ENCODE measurements around the gene WNT3.

WNT3 gene

GRCh38 chr17:46792071-46792470 lies 26.4 kb downstream of the WNT3 start:
- Histone ChIP-seq H3K27ac (ENCODE audit: low read depth, low read length) (no peak overlapping the region), H3K4me3 (ENCODE audit: low read depth in 1 of 2, low read length in 2 of 2) (no peak overlapping the region), H3K9me3 (ENCODE audit: low read length) (no peaks in the 10 kb centered on the region), H3K9ac (ENCODE audit: low read length) (no peak overlapping the region), H3K4me1 (ENCODE audit: insufficient read depth, low read length) (no peaks in the 10 kb centered on the region), H3K27me3 (ENCODE audit: control insufficient read depth in 1 of 2, insufficient read depth in 2 of 2, low read length in 2 of 2) (peaks cover 0 to 7% of the 10 kb centered on the region in 2 donors), H3K36me3 (ENCODE audit: insufficient read depth, low read length) (no peaks in the 10 kb centered on the region)

GRCh38 chr17:46791531-46791930 lies 27.0 kb downstream of the WNT3 start:
- no peaks in the 10 kb centered on the region for H3K4me1 ChIP-seq (ENCODE audit: insufficient read depth, low read length)
- no peaks in the 10 kb centered on the region for H3K36me3 ChIP-seq (ENCODE audit: insufficient read depth, low read length)
- no peak overlapping the region for H3K9ac ChIP-seq (ENCODE audit: low read length)
- no peaks in the 10 kb centered on the region for H3K9me3 ChIP-seq (ENCODE audit: low read length)
- H3K27me3 ChIP-seq (ENCODE audit: control insufficient read depth in 1 of 2, insufficient read depth in 2 of 2, low read length in 2 of 2), result peaks cover 0 to 7% of the 10 kb centered on the region in 2 donors
- H3K27ac ChIP-seq (ENCODE audit: low read depth, low read length), result no peak overlapping the region
- H3K4me3 ChIP-seq (ENCODE audit: low read depth in 1 of 2, low read length in 2 of 2), result no peak overlapping the region

GRCh38 chr17:46790216-46790615 lies 28.3 kb downstream of the WNT3 start:
- Histone ChIP-seq H3K4me1 (ENCODE audit: insufficient read depth, low read length) (no peaks in the 10 kb centered on the region), H3K27me3 (ENCODE audit: control insufficient read depth in 1 of 2, insufficient read depth in 2 of 2, low read length in 2 of 2) (peaks cover 0 to 7% of the 10 kb centered on the region in 2 donors), H3K4me3 (ENCODE audit: low read depth in 1 of 2, low read length in 2 of 2) (no peak overlapping the region), H3K27ac (ENCODE audit: low read depth, low read length) (no peak overlapping the region), H3K9me3 (ENCODE audit: low read length) (no peaks in the 10 kb centered on the region), H3K36me3 (ENCODE audit: insufficient read depth, low read length) (no peaks in the 10 kb centered on the region), H3K9ac (ENCODE audit: low read length) (no peak overlapping the region)

- peaks cover 0 to 7% of the 10 kb centered on the region in 2 donors for H3K27me3 ChIP-seq (ENCODE audit: control insufficient read depth in 1 of 2, insufficient read depth in 2 of 2, low read length in 2 of 2)
- H3K27ac ChIP-seq (ENCODE audit: low read depth, low read length), result no peak overlapping the region
- no peaks in the 10 kb centered on the region for H3K36me3 ChIP-seq (ENCODE audit: insufficient read depth, low read length)
- no peaks in the 10 kb centered on the region for H3K9me3 ChIP-seq (ENCODE audit: low read length)
- H3K4me1 ChIP-seq (ENCODE audit: insufficient read depth, low read length), result no peaks in the 10 kb centered on the region
- H3K9ac ChIP-seq (ENCODE audit: low read length), result no peak overlapping the region
- H3K4me3 ChIP-seq (ENCODE audit: low read depth in 1 of 2, low read length in 2 of 2), result no peak overlapping the region
These were observed 28.9 kb downstream of the WNT3 start for GRCh38 chr17:46789610-46790009.

GRCh38 chr17:46788796-46789195 lies 29.7 kb downstream of the WNT3 start:
- no peak overlapping the region for H3K9ac ChIP-seq (ENCODE audit: low read length)
- no peaks in the 10 kb centered on the region for H3K4me1 ChIP-seq (ENCODE audit: insufficient read depth, low read length)
- no peak overlapping the region for H3K4me3 ChIP-seq (ENCODE audit: low read depth in 1 of 2, low read length in 2 of 2)

GRCh38 chr17:46788300-46788699 lies 30.2 kb downstream of the WNT3 start:
- Histone ChIP-seq H3K27ac (ENCODE audit: low read depth, low read length) (no peak overlapping the region), H3K9me3 (ENCODE audit: low read length) (no peaks in the 10 kb centered on the region), H3K4me3 (ENCODE audit: low read depth in 1 of 2, low read length in 2 of 2) (no peak overlapping the region), H3K27me3 (ENCODE audit: control insufficient read depth in 1 of 2, insufficient read depth in 2 of 2, low read length in 2 of 2) (peaks cover 0 to 7% of the 10 kb centered on the region in 2 donors), H3K36me3 (ENCODE audit: insufficient read depth, low read length) (no peaks in the 10 kb centered on the region), H3K9ac (ENCODE audit: low read length) (no peak overlapping the region), H3K4me1 (ENCODE audit: insufficient read depth, low read length) (no peaks in the 10 kb centered on the region)

More at GRCh38 chr17:46788796-46789195, 29.7 kb downstream of the WNT3 start:
- peaks cover 0 to 7% of the 10 kb centered on the region in 2 donors for H3K27me3 ChIP-seq (ENCODE audit: control insufficient read depth in 1 of 2, insufficient read depth in 2 of 2, low read length in 2 of 2)
- no peak overlapping the region for H3K27ac ChIP-seq (ENCODE audit: low read depth, low read length)
- H3K36me3 ChIP-seq (ENCODE audit: insufficient read depth, low read length), result no peaks in the 10 kb centered on the region
- no peaks in the 10 kb centered on the region for H3K9me3 ChIP-seq (ENCODE audit: low read length)

- Histone ChIP-seq H3K27ac (ENCODE audit: low read depth, low read length) (no peak overlapping the region), H3K9me3 (ENCODE audit: low read length) (no peaks in the 10 kb centered on the region), H3K4me3 (ENCODE audit: low read depth in 1 of 2, low read length in 2 of 2) (no peak overlapping the region), H3K4me1 (ENCODE audit: insufficient read depth, low read length) (no peaks in the 10 kb centered on the region), H3K27me3 (ENCODE audit: control insufficient read depth in 1 of 2, insufficient read depth in 2 of 2, low read length in 2 of 2) (peaks cover 0 to 7% of the 10 kb centered on the region in 2 donors), H3K9ac (ENCODE audit: low read length) (no peak overlapping the region), H3K36me3 (ENCODE audit: insufficient read depth, low read length) (no peaks in the 10 kb centered on the region)
These were observed 31.0 kb downstream of the WNT3 start for GRCh38 chr17:46787478-46787877.

- no peaks in the 10 kb centered on the region for H3K9me3 ChIP-seq (ENCODE audit: low read length)
- no peaks in the 10 kb centered on the region for H3K36me3 ChIP-seq (ENCODE audit: insufficient read depth, low read length)
- H3K4me3 ChIP-seq (ENCODE audit: low read depth in 1 of 2, low read length in 2 of 2), result no peak overlapping the region
- H3K27me3 ChIP-seq (ENCODE audit: control insufficient read depth in 1 of 2, insufficient read depth in 2 of 2, low read length in 2 of 2), result peaks cover 0 to 7% of the 10 kb centered on the region in 2 donors
- no peak overlapping the region for H3K9ac ChIP-seq (ENCODE audit: low read length)
- no peaks in the 10 kb centered on the region for H3K4me1 ChIP-seq (ENCODE audit: insufficient read depth, low read length)
- H3K27ac ChIP-seq (ENCODE audit: low read depth, low read length), result no peak overlapping the region
These were observed 32.8 kb downstream of the WNT3 start for GRCh38 chr17:46785696-46786095.

- no peak overlapping the region for H3K4me3 ChIP-seq (ENCODE audit: low read depth in 1 of 2, low read length in 2 of 2)
- no peaks in the 10 kb centered on the region for H3K36me3 ChIP-seq (ENCODE audit: insufficient read depth, low read length)
- H3K4me1 ChIP-seq (ENCODE audit: insufficient read depth, low read length), result no peaks in the 10 kb centered on the region
- H3K27ac ChIP-seq (ENCODE audit: low read depth, low read length), result no peak overlapping the region
- H3K9me3 ChIP-seq (ENCODE audit: low read length), result no peaks in the 10 kb centered on the region
- no peaks in the 10 kb centered on the region for H3K27me3 ChIP-seq (ENCODE audit: control insufficient read depth in 1 of 2, insufficient read depth in 2 of 2, low read length in 2 of 2)
- no peak overlapping the region for H3K9ac ChIP-seq (ENCODE audit: low read length)
These were observed 35.4 kb downstream of the WNT3 start for GRCh38 chr17:46783031-46783593.

- H3K9me3 ChIP-seq (ENCODE audit: low read length), result no peaks in the 10 kb centered on the region
- H3K36me3 ChIP-seq (ENCODE audit: insufficient read depth, low read length), result no peaks in the 10 kb centered on the region
- H3K4me3 ChIP-seq (ENCODE audit: low read depth in 1 of 2, low read length in 2 of 2), result no peak overlapping the region
- no peak overlapping the region for H3K9ac ChIP-seq (ENCODE audit: low read length)
- no peaks in the 10 kb centered on the region for H3K27me3 ChIP-seq (ENCODE audit: control insufficient read depth in 1 of 2, insufficient read depth in 2 of 2, low read length in 2 of 2)
- no peak overlapping the region for H3K27ac ChIP-seq (ENCODE audit: low read depth, low read length)
- no peaks in the 10 kb centered on the region for H3K4me1 ChIP-seq (ENCODE audit: insufficient read depth, low read length)
These were observed 36.1 kb downstream of the WNT3 start for GRCh38 chr17:46782250-46782953.

GRCh38 chr17:46780003-46780373 lies 38.5 kb downstream of the WNT3 start:
- Histone ChIP-seq H3K27me3 (ENCODE audit: control insufficient read depth in 1 of 2, insufficient read depth in 2 of 2, low read length in 2 of 2) (no peaks in the 10 kb centered on the region), H3K4me1 (ENCODE audit: insufficient read depth, low read length) (no peaks in the 10 kb centered on the region), H3K9ac (ENCODE audit: low read length) (no peak overlapping the region), H3K27ac (ENCODE audit: low read depth, low read length) (no peak overlapping the region), H3K4me3 (ENCODE audit: low read depth in 1 of 2, low read length in 2 of 2) (no peak overlapping the region), H3K9me3 (ENCODE audit: low read length) (no peaks in the 10 kb centered on the region), H3K36me3 (ENCODE audit: insufficient read depth, low read length) (no peaks in the 10 kb centered on the region)

Data from muscle layer of colon (tissue), 2 donors.